ENCODE data around the gene HOXD10.

Gene HOXD10

GRCh38 chr2:176082824-176083751 lies 33.5 kb upstream of the HOXD10 start:
- DNase-seq, result no peak

GRCh38 chr2:176083796-176084261 lies 32.7 kb upstream of the HOXD10 start, which contains the start of gene EVX2:
Gene EVX2, minus strand, starts transcription at chr2:176083962. Its CDS starts 186 bp downstream, at chr2:176083776.
- no peak for DNase-seq

GRCh38 chr2:176084611-176085119 lies 31.9 kb upstream of the HOXD10 start:
- no peak for DNase-seq

GRCh38 chr2:176085120-176085788 lies 31.3 kb upstream of the HOXD10 start:
- DNase-seq, result no peak

GRCh38 chr2:176085861-176086771 lies 30.5 kb upstream of the HOXD10 start:
- DNase-seq, result no peak

- no peak for DNase-seq
These were observed 29.1 kb upstream of the HOXD10 start for GRCh38 chr2:176087330-176088047.

- no peak for DNase-seq
These were observed 28.3 kb upstream of the HOXD10 start for GRCh38 chr2:176088048-176088936.

GRCh38 chr2:176088937-176089842 lies 27.4 kb upstream of the HOXD10 start:
- DNase-seq, result no peak

- no peak for DNase-seq
These were observed 26.7 kb upstream of the HOXD10 start for GRCh38 chr2:176089843-176090395.

GRCh38 chr2:176090862-176091261 lies 25.7 kb upstream of the HOXD10 start:
- DNase-seq, result no peak

- DNase-seq, result no peak
These were observed 25.0 kb upstream of the HOXD10 start for GRCh38 chr2:176091329-176092258.

- no peak for DNase-seq
These were observed 24.1 kb upstream of the HOXD10 start, which contains the start of gene HOXD13 for GRCh38 chr2:176092270-176093144. Gene HOXD13, plus strand, starts transcription at chr2:176092721. Its CDS starts 170 bp downstream, at chr2:176092891.

GRCh38 chr2:176093145-176093897 lies 23.3 kb upstream of the HOXD10 start:
- DNase-seq, result no peak

GRCh38 chr2:176093898-176094249 lies 22.7 kb upstream of the HOXD10 start:
- DNase-seq, result no peak

- DNase-seq, result no peak
These were observed 22.2 kb upstream of the HOXD10 start for GRCh38 chr2:176094349-176094748.

GRCh38 chr2:176095421-176095820 lies 21.2 kb upstream of the HOXD10 start:
- DNase-seq, result no peak
